Esophagus squamous epithelium (tissue), 4 donors: ENCODE results near the gene RARB.

Source experiments
- POLR2A ChIP-seq, 4 donors: fragments of 450-650 bp; IDR thresholded peaks; one replicate each; pipeline ENCODE4 v1.6.1; 2017; ENCODE audit warnings: antibody characterized with exemption in 4 of 4, mild to moderate bottlenecking in 4 of 4, moderate library complexity in 3 of 4
- TF ChIP-seq, protein P1 (sequence below), 6 experiments: fragments of 450-650 bp in 4 of 6; fragments of 200-600 bp in 2 of 6; sonication (generic) in 2 of 6; IDR thresholded peaks; one replicate each; pipeline ENCODE4 v1.5.1; 2016 to 2019; ENCODE audit warnings: antibody characterized with exemption in 6 of 6, mild to moderate bottlenecking in 4 of 6, moderate library complexity in 4 of 6

DNA sequence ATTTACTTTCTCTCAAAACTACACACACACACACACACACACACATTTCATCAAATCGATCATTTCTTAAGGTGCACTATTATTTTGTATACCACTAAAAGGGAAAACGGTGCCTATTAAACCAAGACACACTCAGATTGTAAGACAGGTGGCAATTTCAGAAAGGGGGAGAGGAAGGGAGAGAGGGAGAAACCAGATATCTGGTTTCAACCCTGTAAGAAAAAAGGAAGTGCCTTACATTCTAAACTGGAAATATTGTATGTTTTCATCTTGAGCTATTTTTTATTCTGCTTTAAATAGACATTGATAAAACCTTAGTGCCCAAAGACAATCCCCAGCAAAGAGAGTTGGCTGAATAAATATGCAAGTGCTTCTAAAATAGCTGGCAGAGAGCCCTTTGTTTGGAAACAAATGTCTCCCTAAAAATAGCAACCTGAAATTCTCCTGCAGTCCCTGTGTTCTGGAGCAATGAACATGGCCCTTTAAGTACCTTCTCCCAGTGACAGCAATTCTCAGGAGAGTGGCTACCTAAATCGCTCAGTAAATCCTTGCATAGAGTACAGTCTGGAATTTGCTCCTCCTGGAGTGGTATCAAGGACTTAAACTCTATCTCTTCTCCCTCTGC is 85.7 kb downstream of the RARB start:
- no peak for TF ChIP-seq POLR2A (IDR thresholded peaks at IDR 0.05)
- TF ChIP-seq, protein P1, sequence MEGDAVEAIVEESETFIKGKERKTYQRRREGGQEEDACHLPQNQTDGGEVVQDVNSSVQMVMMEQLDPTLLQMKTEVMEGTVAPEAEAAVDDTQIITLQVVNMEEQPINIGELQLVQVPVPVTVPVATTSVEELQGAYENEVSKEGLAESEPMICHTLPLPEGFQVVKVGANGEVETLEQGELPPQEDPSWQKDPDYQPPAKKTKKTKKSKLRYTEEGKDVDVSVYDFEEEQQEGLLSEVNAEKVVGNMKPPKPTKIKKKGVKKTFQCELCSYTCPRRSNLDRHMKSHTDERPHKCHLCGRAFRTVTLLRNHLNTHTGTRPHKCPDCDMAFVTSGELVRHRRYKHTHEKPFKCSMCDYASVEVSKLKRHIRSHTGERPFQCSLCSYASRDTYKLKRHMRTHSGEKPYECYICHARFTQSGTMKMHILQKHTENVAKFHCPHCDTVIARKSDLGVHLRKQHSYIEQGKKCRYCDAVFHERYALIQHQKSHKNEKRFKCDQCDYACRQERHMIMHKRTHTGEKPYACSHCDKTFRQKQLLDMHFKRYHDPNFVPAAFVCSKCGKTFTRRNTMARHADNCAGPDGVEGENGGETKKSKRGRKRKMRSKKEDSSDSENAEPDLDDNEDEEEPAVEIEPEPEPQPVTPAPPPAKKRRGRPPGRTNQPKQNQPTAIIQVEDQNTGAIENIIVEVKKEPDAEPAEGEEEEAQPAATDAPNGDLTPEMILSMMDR (IDR thresholded peaks at IDR 0.05), result no peak
